Measurements from ENCODE around the gene OR8D4. TPM values are rescaled to one million over a fixed set of nuclear protein-coding genes. Genes with fewer than 3 reads are reported as not detected.
"Not testable (repeated sequence)": the region's sequence is repeated elsewhere in the genome, so short reads cannot be mapped to it uniquely, and the experiment has no call there.

Gene OR8D4
- not detected in 3 replicates for total RNA-seq
- long read RNA-seq, result 0 reads

- Mint-ChIP-seq H3K27ac (ENCODE audit: unreplicated experiment) (no peak within 1 kb of the TSS), H3K4me3 (ENCODE audit: unreplicated experiment) (no peak within 1 kb of the TSS), H3K9me3 (ENCODE audit: low read depth) (no peaks in the 10 kb centered on the region), H3K36me3 (ENCODE audit: low read depth) (no peaks in the 10 kb centered on the region), H3K27me3 (ENCODE audit: low read depth) (peaks cover 2% of the 10 kb centered on the region), H3K4me1 (ENCODE audit: low read depth) (no peaks in the 10 kb centered on the region)
- no peak for DNase-seq (ENCODE audit: low spot score)
- no peak for TF ChIP-seq CTCF (IDR thresholded peaks at IDR 0.05)
These were observed at the start of gene OR8D4 for GRCh38 chr11:123901867-123902266. Gene OR8D4 (plus strand): TSS chr11:123902167. CDS start chr11:123906432, 4,265 bp downstream.

- Mint-ChIP-seq H3K4me3 (ENCODE audit: unreplicated experiment) (no peak overlapping the region), H3K36me3 (ENCODE audit: low read depth) (no peaks in the 10 kb centered on the region), H3K9me3 (ENCODE audit: low read depth) (peaks cover 21% of the 10 kb centered on the region), H3K27ac (ENCODE audit: unreplicated experiment) (no peak overlapping the region), H3K27me3 (ENCODE audit: low read depth) (peaks cover 6% of the 10 kb centered on the region), H3K4me1 (ENCODE audit: low read depth) (no peaks in the 10 kb centered on the region)
- TF ChIP-seq CTCF (IDR thresholded peaks at IDR 0.05), result no peak
- DNase-seq (ENCODE audit: low spot score), result no peak
These were observed 49.6 kb upstream of the OR8D4 start for GRCh38 chr11:123852321-123852720.

- no peaks in the 10 kb centered on the region for H3K4me1 Mint-ChIP-seq (ENCODE audit: low read depth)
- H3K27ac Mint-ChIP-seq (ENCODE audit: unreplicated experiment), result no peak overlapping the region
- H3K27me3 Mint-ChIP-seq (ENCODE audit: low read depth), result peaks cover 6% of the 10 kb centered on the region
- peaks cover 24% of the 10 kb centered on the region for H3K9me3 Mint-ChIP-seq (ENCODE audit: low read depth)
- DNase-seq (ENCODE audit: low spot score), result no peak
- H3K36me3 Mint-ChIP-seq (ENCODE audit: low read depth), result no peaks in the 10 kb centered on the region
- no peak for TF ChIP-seq CTCF (IDR thresholded peaks at IDR 0.05)
- no peak overlapping the region for H3K4me3 Mint-ChIP-seq (ENCODE audit: unreplicated experiment)
These were observed 48.9 kb upstream of the OR8D4 start for GRCh38 chr11:123853038-123853437.

GRCh38 chr11:123856444-123856843 is 45.5 kb upstream of the OR8D4 start:
- Mint-ChIP-seq H3K4me3 (ENCODE audit: unreplicated experiment) (no peak overlapping the region), H3K36me3 (ENCODE audit: low read depth) (no peaks in the 10 kb centered on the region), H3K27ac (ENCODE audit: unreplicated experiment) (no peak overlapping the region), H3K9me3 (ENCODE audit: low read depth) (peaks cover 24% of the 10 kb centered on the region), H3K4me1 (ENCODE audit: low read depth) (no peaks in the 10 kb centered on the region), H3K27me3 (ENCODE audit: low read depth) (no peaks in the 10 kb centered on the region)
- TF ChIP-seq CTCF (IDR thresholded peaks at IDR 0.05), result no peak
- no peak for DNase-seq (ENCODE audit: low spot score)

- no peak for DNase-seq (ENCODE audit: low spot score)
- H3K9me3 Mint-ChIP-seq (ENCODE audit: low read depth), result peaks cover 21% of the 10 kb centered on the region
- no peak overlapping the region for H3K27ac Mint-ChIP-seq (ENCODE audit: unreplicated experiment)
- H3K27me3 Mint-ChIP-seq (ENCODE audit: low read depth), result peaks cover 3% of the 10 kb centered on the region
- H3K4me1 Mint-ChIP-seq (ENCODE audit: low read depth), result no peaks in the 10 kb centered on the region
- no peak overlapping the region for H3K4me3 Mint-ChIP-seq (ENCODE audit: unreplicated experiment)
- no peaks in the 10 kb centered on the region for H3K36me3 Mint-ChIP-seq (ENCODE audit: low read depth)
- no peak for TF ChIP-seq CTCF (IDR thresholded peaks at IDR 0.05)
These were observed 42.2 kb upstream of the OR8D4 start for GRCh38 chr11:123859731-123860130.

GRCh38 chr11:123865293-123865692 is 36.7 kb upstream of the OR8D4 start:
- not testable (repeated sequence) for H3K4me3 Mint-ChIP-seq (ENCODE audit: unreplicated experiment); H3K36me3 Mint-ChIP-seq (ENCODE audit: low read depth); H3K27ac Mint-ChIP-seq (ENCODE audit: unreplicated experiment); H3K4me1 Mint-ChIP-seq (ENCODE audit: low read depth); H3K9me3 Mint-ChIP-seq (ENCODE audit: low read depth); DNase-seq (ENCODE audit: low spot score); H3K27me3 Mint-ChIP-seq (ENCODE audit: low read depth)

- H3K4me1 Mint-ChIP-seq (ENCODE audit: low read depth); DNase-seq (ENCODE audit: low spot score); H3K4me3 Mint-ChIP-seq (ENCODE audit: unreplicated experiment); H3K27ac Mint-ChIP-seq (ENCODE audit: unreplicated experiment); H3K9me3 Mint-ChIP-seq (ENCODE audit: low read depth); H3K36me3 Mint-ChIP-seq (ENCODE audit: low read depth); H3K27me3 Mint-ChIP-seq (ENCODE audit: low read depth): not testable (repeated sequence)
These were observed 34.2 kb upstream of the OR8D4 start for GRCh38 chr11:123867795-123868194.

All from chondrocyte (in vitro differentiated cells).